Activated CD4-positive, alpha-beta T cell treated with anti-CD3 and anti-CD28 coated beads, Interleukin-2, amount 10 ng/mL, durations not matched to agents 24 days and 14 days (primary cell): ENCODE results near the gene PIM1. TPM values are rescaled to one million over a fixed set of nuclear protein-coding genes. Genes with fewer than 3 reads are reported as not detected.
"Not testable (repeated sequence)": the region's sequence is repeated elsewhere in the genome, so short reads cannot be mapped to it uniquely, and the experiment has no call there.

Experiments
- DNase-seq: peaks from one replicate; pipeline ENCODE4 v3.0.0; 2022
- H3K27ac Mint-ChIP-seq: one replicate; pipeline ENCODE4 v1.8.0; 2022; ENCODE audit warnings: mild to moderate bottlenecking, mixed read lengths
- H3K27me3 Mint-ChIP-seq: one replicate; pipeline ENCODE4 v1.8.0; 2022; ENCODE audit warnings: mixed read lengths
- H3K36me3 Mint-ChIP-seq: one replicate; pipeline ENCODE4 v1.8.0; 2022; ENCODE audit warnings: low read depth, mild to moderate bottlenecking, mixed read lengths
- H3K4me1 Mint-ChIP-seq: one replicate; pipeline ENCODE4 v1.8.0; 2021; ENCODE audit warnings: mixed read lengths
- H3K4me3 Mint-ChIP-seq: one replicate; pipeline ENCODE4 v1.8.0; 2022; ENCODE audit warnings: mild to moderate bottlenecking, moderate library complexity, mixed read lengths
- H3K9me3 Mint-ChIP-seq: one replicate; pipeline ENCODE4 v1.8.0; 2021; ENCODE audit warnings: mixed read lengths
- intact Hi-C: fragments of 100-400 bp; cut with micrococcal nuclease; formaldehyde crosslinking; loops from one replicate; pipeline ENCODE4 v1.15.1; 2023
- total RNA-seq: library from RNA; stranded (reverse); gene quantifications from 2 replicates; pipeline ENCODE4 v1.2.3, GENCODE V29; 2022

The PIM1 gene
- total RNA-seq = 153 and 158 TPM in 2 replicates

DNA sequence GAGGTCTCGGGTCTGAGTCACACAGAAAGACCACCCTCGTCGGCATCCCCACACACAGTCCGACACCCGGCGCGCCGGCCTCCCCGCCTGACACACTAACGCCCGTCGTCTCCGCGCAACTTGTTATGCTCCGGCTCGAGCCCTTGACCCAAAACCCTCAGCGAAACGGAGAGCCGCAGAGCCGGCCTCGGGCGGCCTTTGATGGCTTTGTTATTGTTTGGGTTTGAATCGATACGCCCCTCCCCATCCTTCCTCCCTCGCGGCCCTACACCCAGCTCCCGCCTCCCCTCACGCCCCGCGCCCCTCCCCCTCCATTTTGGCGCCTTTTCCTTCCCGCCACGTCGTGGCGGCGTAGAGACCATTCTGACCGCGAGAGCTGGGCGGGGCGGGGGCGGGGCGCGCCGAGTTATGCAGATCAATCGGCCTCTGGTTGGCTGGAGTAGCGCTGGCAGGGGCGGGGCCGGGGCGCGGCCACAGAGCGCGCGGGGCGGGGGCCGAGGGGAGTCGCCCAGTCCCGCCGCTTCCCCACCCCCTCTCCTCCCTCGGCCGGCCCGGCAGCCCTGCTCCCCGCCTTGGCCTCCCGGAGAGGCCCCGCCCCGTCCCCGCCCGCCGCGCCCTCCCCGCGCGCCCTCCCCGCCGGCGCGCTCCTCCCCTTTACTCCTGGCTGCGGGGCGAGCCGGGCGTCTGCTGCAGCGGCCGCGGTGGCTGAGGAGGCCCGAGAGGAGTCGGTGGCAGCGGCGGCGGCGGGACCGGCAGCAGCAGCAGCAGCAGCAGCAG lies at the start of gene PIM1:
Gene PIM1, plus strand, starts transcription at position 657 of the 777 bp plus-strand sequence. CDS start 424 bp downstream, outside the sequence.
- peak within 1 kb of the TSS; percentile 98 for H3K27ac Mint-ChIP-seq
- peak within 1 kb of the TSS; percentile 98 for H3K4me3 Mint-ChIP-seq
- peak; percentile 98 for DNase-seq
- intact Hi-C loops = loop anchor here (1.0 to 5.0 kb wide), 7 partner anchors 14 to 402 kb away; partner anchors contain the start of genes CMTR1, TBC1D22B and TMEM217
- H3K4me1 Mint-ChIP-seq = peaks cover 48% of the 10 kb centered on the region
- H3K36me3 Mint-ChIP-seq = peaks cover 38% of the 10 kb centered on the region
- H3K27me3 Mint-ChIP-seq = no peaks in the 10 kb centered on the region
- H3K9me3 Mint-ChIP-seq = no peaks in the 10 kb centered on the region

DNA sequence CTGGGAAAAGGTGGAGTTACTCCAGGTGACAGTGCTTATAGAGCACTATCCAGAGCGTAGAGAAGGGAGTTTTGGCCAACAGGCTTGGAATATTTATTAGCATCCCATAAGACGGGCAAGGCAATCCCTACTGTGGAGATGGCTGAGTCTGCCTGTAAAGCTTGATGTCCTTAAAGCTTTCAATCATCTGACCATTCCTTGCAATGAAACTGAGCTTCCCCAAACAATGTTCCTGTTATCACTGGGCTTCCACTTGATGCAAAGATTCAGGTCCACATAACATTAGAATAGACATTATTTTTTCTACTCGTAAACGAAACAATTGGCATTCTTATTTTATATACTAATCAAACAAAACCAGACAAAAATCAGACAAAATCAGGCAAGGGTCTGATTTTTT lies 48.4 kb upstream of the PIM1 start:
- Mint-ChIP-seq H3K9me3 (no peaks in the 10 kb centered on the region), H3K36me3 (no peaks in the 10 kb centered on the region), H3K4me3 (no peak overlapping the region), H3K27ac (no peak overlapping the region), H3K27me3 (peaks cover 3% of the 10 kb centered on the region), H3K4me1 (peaks cover 4% of the 10 kb centered on the region)
- intact Hi-C loops = no loop called here
- DNase-seq = no peak

DNA sequence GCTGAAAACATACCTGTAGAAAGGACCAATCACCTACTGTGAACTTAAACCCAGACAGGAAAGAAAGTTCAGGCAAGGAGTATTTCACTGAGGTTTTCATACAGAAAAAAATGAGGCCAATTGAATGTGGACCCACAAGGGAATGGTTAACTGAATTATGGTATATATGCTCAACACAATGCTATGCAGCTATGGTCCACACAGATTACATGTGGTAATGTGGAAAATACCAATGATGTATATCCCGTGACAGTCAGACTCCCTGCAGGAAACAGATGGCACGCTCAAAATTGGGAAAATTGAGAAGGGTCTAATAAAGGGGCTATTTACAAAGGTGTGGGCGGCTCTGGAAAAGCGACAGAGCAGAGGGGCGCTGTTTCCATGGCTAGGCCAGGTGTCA lies 47.1 kb upstream of the PIM1 start:
- no peak overlapping the region for H3K27ac Mint-ChIP-seq
- intact Hi-C loops = no loop called here
- peaks cover 4% of the 10 kb centered on the region for H3K4me1 Mint-ChIP-seq
- no peak for DNase-seq
- H3K4me3 Mint-ChIP-seq = no peak overlapping the region
- no peaks in the 10 kb centered on the region for H3K9me3 Mint-ChIP-seq
- H3K27me3 Mint-ChIP-seq = peaks cover 5% of the 10 kb centered on the region
- no peaks in the 10 kb centered on the region for H3K36me3 Mint-ChIP-seq

DNA sequence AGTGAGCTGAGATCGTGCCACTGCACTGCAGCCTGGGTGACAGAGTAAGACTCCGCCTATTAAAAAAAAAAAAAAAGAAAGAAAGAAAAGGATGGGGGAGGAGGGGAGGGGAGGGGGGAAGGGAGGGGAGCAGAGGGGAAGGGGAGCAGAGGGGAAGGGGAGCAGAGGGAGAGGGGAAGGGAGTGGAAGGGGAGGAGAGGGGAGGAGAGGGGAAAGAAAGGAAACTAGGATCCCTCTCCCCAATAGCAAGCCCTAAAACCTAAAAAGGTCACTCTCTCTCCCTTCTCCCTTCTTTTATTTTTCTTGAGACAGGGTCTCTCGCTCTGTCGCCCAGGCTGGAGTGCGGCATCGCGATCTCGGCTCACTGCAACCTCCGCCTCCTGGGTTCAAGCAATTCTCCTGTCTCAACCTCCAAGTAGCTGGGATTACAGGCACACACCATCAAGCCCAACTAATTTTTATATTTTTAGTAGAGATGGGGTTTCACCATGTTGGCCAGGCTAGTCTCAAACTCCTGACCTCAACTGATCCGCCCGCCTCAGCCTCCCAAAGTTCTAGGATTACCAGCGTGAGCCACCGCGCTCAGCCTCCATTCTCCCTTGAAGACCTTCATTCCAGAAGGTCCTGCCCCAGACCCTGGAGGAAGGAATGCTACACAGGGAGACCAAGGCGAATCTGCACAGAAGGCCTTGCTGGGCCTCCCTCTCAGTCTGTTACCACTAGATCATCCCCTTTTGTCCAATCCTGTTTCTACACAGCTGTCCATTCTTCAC lies 45.8 kb upstream of the PIM1 start:
- intact Hi-C loops = no loop called here
- no peak overlapping the region for H3K27ac Mint-ChIP-seq
- no peaks in the 10 kb centered on the region for H3K9me3 Mint-ChIP-seq
- DNase-seq = no peak
- H3K36me3 Mint-ChIP-seq = no peaks in the 10 kb centered on the region
- peaks cover 4% of the 10 kb centered on the region for H3K4me1 Mint-ChIP-seq
- H3K27me3 Mint-ChIP-seq = peaks cover 5% of the 10 kb centered on the region
- H3K4me3 Mint-ChIP-seq = no peak overlapping the region

DNA sequence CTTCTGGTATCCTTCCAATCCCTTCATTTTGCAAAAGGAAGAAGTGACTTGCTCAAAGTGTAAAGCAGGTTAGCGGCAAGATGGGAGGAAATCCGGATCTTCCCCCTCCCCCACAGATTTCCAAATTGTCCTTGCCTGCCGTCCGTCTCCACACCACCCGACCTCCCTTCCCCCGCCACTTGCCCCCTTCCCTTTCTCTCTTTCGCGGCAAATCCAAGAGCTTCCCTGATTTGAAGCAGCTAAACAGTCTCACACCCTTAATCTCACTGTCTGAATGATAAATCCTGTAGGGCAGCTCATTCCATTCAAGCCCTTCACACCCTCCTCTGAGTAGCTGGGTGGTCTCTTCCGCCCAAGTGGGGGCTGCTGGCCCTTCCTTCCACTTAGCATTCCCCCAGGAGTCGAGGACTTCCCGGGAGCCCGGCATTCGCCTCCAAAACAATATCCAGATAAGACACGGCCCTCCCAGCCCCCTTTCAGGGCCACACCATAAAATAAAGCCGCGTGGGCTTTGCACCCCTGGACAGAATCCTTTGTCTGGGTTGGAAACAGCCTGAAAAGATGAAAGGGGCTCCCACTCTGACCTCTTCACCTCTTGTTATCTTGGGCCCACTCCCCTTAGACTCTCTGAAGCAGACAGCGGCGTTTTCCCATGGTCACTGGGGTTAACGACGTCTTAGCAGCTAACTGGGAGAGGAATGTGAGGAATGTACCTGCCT lies 44.0 kb upstream of the PIM1 start:
- no peak for DNase-seq
- peaks cover 5% of the 10 kb centered on the region for H3K27me3 Mint-ChIP-seq
- H3K27ac Mint-ChIP-seq = no peak overlapping the region
- H3K9me3 Mint-ChIP-seq = no peaks in the 10 kb centered on the region
- no peak overlapping the region for H3K4me3 Mint-ChIP-seq
- H3K36me3 Mint-ChIP-seq = no peaks in the 10 kb centered on the region
- intact Hi-C loops = no loop called here
- H3K4me1 Mint-ChIP-seq = peaks cover 6% of the 10 kb centered on the region

DNA sequence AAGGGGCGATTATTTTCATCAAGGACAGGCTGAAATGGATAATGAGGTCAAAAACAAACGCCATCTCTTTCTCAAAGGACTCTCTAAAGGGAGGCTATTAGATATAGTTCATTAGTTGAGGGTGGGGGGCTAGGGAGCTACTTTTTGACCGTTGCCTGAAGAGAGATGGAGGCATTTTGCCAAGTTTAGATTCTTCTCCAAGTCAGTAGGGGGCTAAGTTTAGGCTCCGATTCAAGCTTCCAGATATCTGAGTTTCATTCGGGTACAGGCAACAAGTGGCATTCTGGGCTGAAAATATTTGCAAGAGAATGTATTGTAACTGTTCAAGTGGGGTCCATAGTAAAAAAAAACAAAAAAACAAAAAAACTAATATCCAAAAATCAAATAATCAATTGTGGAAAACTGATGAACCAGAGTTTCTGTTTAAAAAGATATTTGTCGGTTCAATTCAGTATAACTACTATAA lies 43.4 kb upstream of the PIM1 start:
- Mint-ChIP-seq H3K4me3 (no peak overlapping the region), H3K4me1 (peaks cover 6% of the 10 kb centered on the region), H3K27me3 (peaks cover 5% of the 10 kb centered on the region), H3K27ac (no peak overlapping the region), H3K36me3 (no peaks in the 10 kb centered on the region), H3K9me3 (no peaks in the 10 kb centered on the region)
- intact Hi-C loops = no loop called here
- DNase-seq = no peak

DNA sequence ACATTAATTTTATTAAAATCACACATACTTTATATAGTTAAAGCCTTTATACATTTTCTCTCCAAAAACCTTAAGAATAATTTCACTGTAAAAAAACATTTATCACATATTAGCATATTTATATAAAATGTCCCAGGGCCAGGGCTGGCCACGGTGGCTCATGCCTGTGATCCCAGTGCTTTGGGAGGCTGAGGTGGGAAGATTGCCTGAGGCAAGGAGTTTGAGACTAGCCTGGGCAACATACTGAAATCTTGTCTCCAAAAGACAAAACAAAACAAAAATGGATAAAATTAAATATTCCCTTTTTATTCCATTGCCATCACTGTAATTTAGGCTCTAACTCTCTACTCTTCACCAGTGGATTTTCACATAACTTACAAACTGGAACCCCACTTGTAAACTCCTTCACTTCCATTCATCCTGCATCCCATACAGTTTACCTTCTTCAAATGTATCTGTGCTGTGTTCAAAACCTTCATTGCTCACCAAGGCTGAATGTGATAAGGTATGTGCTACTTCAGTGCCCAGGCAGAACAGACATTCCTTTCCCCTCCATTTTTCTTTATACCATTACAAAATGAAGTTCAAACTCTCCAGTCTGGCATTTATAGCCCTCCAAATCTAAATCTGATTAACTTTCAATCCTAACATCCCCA lies 42.9 kb upstream of the PIM1 start:
- H3K36me3 Mint-ChIP-seq = no peaks in the 10 kb centered on the region
- intact Hi-C loops = no loop called here
- H3K9me3 Mint-ChIP-seq = no peaks in the 10 kb centered on the region

DNA sequence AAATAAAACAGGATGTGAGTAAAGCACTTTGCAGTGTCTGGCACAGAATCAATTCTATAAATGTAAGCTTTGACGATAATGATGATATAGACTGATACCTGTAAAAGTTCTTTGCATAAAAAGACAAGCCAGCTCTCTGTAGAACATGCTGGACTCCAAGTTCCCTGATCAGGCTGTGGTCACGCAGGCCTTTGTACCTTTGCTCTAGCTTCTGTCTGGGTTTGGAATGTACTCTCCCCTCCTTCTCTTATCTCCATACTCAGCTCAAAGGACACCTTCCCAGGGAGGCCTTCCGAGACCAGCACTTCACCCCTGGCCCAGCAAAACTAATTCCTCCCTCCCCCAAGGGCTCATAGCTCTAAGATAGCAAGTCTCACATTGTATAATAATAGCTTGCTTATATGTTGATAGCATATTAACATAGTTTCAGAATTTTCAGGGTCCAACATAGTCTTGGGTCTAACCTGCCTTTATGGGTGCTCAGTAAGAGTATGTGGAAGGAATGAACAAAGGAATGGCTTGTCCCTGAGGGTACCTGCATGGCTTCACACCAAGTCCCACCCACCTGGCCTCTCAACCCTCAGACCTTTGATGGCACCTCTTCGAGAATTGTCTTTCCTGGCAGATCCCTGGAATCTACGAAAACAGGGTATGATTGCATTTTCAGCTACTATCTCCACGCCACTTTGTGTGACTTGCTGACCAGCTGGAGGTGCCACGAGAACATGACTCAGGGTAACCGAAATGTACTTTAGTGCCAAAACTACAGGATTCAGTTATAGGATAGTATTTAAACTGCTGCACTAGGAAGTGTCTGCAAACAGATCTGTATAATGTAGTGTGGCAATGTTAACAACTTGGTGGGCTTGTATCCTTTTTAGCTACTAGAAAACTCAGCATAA lies 41.7 kb upstream of the PIM1 start:
- Mint-ChIP-seq H3K4me3 (no peak overlapping the region), H3K27me3 (peaks cover 4% of the 10 kb centered on the region), H3K4me1 (peaks cover 6% of the 10 kb centered on the region), H3K36me3 (no peaks in the 10 kb centered on the region), H3K9me3 (no peaks in the 10 kb centered on the region), H3K27ac (no peak overlapping the region)
- no peak for DNase-seq
- intact Hi-C loops = no loop called here

More for the DNA sequence above, 42.9 kb upstream of the PIM1 start:
- Mint-ChIP-seq H3K27me3 (peaks cover 5% of the 10 kb centered on the region), H3K4me3 (no peak overlapping the region), H3K27ac (no peak overlapping the region), H3K4me1 (peaks cover 6% of the 10 kb centered on the region)
- DNase-seq = no peak

DNA sequence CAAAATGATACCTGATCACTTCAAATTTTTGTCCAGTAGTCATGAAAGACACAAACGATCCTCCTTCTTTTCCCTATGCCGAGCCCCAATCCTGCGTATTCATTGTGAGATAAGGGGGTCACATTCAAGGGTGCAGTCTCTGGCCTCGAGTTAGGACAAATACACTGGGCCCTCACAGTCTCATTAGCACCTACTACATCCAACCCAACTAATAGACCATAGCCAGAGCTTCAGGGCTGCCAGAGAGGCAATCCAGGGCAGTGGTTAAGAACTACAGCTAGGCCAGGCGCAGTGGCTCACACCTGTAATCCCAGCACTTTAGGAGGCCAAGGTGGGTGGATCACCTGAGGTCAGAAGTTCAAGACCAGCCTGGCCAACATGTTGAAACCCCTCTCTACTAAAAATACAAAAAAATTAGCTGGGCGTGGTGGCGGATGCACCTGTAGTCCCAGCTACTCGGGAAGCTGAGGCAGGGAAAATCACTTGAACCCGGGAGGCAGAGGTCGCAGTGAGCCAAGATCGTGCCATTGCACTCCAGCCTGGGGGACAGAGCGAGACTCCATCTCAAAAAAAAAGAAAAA lies 41.0 kb upstream of the PIM1 start:
- H3K27me3 Mint-ChIP-seq, H3K36me3 Mint-ChIP-seq, H3K4me3 Mint-ChIP-seq, H3K4me1 Mint-ChIP-seq, H3K9me3 Mint-ChIP-seq, intact Hi-C loops, DNase-seq, H3K27ac Mint-ChIP-seq: not testable (repeated sequence)

DNA sequence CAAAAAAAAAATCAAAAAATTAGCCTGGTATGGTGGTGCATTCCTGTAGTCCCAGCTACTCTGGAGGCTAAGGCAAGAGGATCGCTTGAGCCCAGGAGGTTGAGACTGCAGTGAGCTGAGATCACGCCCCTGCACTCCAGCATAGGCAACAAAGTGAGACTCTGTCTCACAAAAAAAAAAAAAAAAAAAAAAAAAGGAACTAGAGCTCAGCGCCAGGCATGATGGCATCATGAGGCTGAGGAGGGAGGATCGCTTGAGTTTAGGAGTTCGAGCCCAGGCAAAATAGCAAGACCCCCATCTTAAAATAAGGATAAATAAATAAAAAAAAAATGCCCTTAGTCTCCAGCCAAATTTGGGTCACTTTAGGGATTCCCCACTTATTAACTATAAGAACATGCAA lies 40.4 kb upstream of the PIM1 start:
- no peaks in the 10 kb centered on the region for H3K36me3 Mint-ChIP-seq
- DNase-seq = no peak
- no peak overlapping the region for H3K27ac Mint-ChIP-seq
- peaks cover 4% of the 10 kb centered on the region for H3K27me3 Mint-ChIP-seq
- H3K4me3 Mint-ChIP-seq = no peak overlapping the region
- H3K4me1 Mint-ChIP-seq = peaks cover 11% of the 10 kb centered on the region
- intact Hi-C loops = no loop called here
- H3K9me3 Mint-ChIP-seq = no peaks in the 10 kb centered on the region

DNA sequence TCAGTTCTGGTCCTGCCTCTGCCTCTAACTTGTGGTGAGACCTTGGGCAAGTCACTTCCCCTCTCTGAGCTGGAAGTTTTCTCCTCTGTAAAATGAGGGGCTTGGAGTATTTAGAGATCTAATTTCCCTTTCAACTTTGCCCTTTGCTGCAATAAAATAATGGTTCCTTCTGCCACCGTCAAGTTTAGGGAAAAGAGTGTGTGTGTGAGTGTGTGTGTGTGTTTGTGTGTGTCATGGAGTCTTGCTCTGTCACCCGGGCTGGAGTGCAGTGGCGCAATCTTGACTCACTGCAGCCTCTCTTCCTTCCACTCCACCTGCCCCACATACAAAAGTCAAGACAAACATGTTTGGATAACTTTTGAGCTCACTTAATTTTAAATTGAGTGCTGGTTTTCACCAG lies 39.2 kb upstream of the PIM1 start:
- Mint-ChIP-seq H3K4me3 (no peak overlapping the region), H3K9me3 (no peaks in the 10 kb centered on the region), H3K27ac (peak overlapping the region; percentile 14), H3K4me1 (peaks cover 11% of the 10 kb centered on the region), H3K36me3 (no peaks in the 10 kb centered on the region), H3K27me3 (peaks cover 3% of the 10 kb centered on the region)
- no peak for DNase-seq
- intact Hi-C loops = no loop called here

DNA sequence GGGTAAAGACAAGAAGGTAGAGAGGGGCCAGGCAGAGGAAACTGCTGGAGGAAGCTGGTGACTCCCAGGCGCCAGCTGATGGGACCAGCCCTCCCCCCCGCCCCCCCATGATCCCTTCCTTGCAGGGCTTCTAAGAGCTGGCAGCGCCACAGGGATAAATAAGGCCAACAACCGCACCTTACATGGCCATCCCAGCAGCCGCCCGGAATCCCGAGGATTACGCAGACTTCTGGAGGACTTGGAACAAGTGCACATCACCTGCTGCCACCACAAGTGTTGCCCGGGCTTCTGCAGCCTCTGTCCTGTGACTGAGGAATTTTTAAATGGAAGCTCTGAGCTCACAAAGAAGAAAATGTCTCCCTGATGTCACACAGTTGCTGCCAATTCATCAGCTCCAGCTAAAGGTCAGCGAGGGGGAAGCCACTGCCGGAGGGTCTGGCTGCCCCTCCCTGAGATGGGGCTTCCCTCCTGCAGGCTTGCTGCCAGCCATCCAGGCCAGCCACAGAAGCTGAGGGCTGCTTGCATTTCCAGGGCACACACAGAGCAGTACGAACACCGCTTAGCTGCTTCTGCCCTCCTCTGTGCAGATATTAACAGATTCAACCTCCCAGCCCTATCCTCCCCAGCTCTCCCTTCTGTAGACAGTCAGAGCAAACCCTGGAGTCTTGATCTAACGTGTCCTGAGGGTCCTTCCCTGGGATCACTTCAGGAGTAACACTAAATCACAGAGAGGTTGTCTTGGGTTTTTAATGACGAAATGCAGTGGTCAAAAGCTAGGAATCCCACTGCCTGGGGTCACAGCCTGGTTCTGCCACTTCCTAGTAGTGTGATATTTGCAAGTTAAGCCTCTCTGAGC lies 38.6 kb upstream of the PIM1 start:
- Mint-ChIP-seq H3K36me3 (no peaks in the 10 kb centered on the region), H3K27me3 (peaks cover 2% of the 10 kb centered on the region), H3K9me3 (no peaks in the 10 kb centered on the region), H3K4me3 (no peak overlapping the region), H3K4me1 (peaks cover 11% of the 10 kb centered on the region), H3K27ac (no peak overlapping the region)
- no peak for DNase-seq
- intact Hi-C loops = no loop called here
